ENCODE data around the gene RITA1. TPM values are rescaled to one million over a fixed set of nuclear protein-coding genes. Genes with fewer than 3 reads are reported as not detected.

Gene RITA1
- total and polyA plus RNA-seq, 2 donors (not counting 3 experiments of a cell fraction or from before 2014, with no cell fraction given): 20.7 to 21.3 TPM

GRCh38 chr12:113191227-113191626 lies 5.7 kb downstream of the RITA1 start:
- Histone ChIP-seq H3K27me3 (ENCODE audit: control insufficient read depth in 2 of 2, insufficient read depth in 2 of 2, low read length in 2 of 2) (no peaks in the 10 kb centered on the region), H2AFZ (ENCODE audit: low read depth, low read length) (no peak overlapping the region), H3K79me2 (ENCODE audit: control insufficient read depth, insufficient read depth, low read length) (peaks cover 10% of the 10 kb centered on the region), H3K36me3 (ENCODE audit: control insufficient read depth in 2 of 2, extremely low read depth in 1 of 2, insufficient read depth in 2 of 2, low read length in 2 of 2) (peaks cover 0 to 12% of the 10 kb centered on the region in 2 experiments), H3K9me1 (replicated peaks; ENCODE audit: control insufficient read depth, extremely low read depth, insufficient read depth, low read length) (no peaks in the 10 kb centered on the region), H3K27ac (ENCODE audit: insufficient read depth, low read depth, low read length) (no peak overlapping the region), H4K20me1 (replicated peaks; ENCODE audit: control insufficient read depth, extremely low read depth, insufficient read depth, low read length) (no peaks in the 10 kb centered on the region), H3K9me3 (replicated peaks; ENCODE audit: control insufficient read depth, insufficient read depth, low read length) (no peaks in the 10 kb centered on the region), H3K4me2 (ENCODE audit: insufficient read depth, low read length) (no peak overlapping the region), H3K4me1 (ENCODE audit: control insufficient read depth, extremely low read depth, insufficient read depth, low read length) (peaks cover 30% of the 10 kb centered on the region), H3K4me3 (replicated peaks in 1 of 3; ENCODE audit: insufficient read depth in 1 of 3, low read depth in 1 of 3, low read length in 3 of 3) (no peak overlapping the region), H3K9ac (replicated peaks; ENCODE audit: extremely low read depth, insufficient read depth, low read length) (no peak overlapping the region)
- DNase-seq (ENCODE audit: low read depth, low spot score) (no peak), FAIRE-seq (no peak)
- intact Hi-C loops (cut with micrococcal nuclease): no loop called here
- ChIA-PET POLR2A (no interaction called here), CTCF (interaction anchor here (1.9 kb wide), 1 partner anchor 17 kb away, joined by 5 read pairs; no protein-coding TSS in a partner anchor)
- TF ChIP-seq GATA2 (IDR thresholded peaks at IDR 0.05; ENCODE audit: insufficient read depth, insufficient read length, low read depth, low read length) (no peak), MAX (IDR thresholded peaks at IDR 0.05; ENCODE audit: insufficient read depth, insufficient read length) (no peak), MYC (IDR thresholded peaks at IDR 0.05; ENCODE audit: low read depth, low read length) (no peak), EZH2 (IDR thresholded peaks at IDR 0.05; ENCODE audit: borderline replicate concordance, low read depth, low read length, severe bottlenecking) (no peak), JUN (IDR thresholded peaks at IDR 0.05; ENCODE audit: borderline replicate concordance, insufficient read depth, insufficient read length, low read depth) (no peak), POLR2AphosphoS5 (IDR thresholded peaks at IDR 0.05; ENCODE audit: insufficient read depth, low read depth, low read length) (no peak)
- TF ChIP-seq, protein P1, sequence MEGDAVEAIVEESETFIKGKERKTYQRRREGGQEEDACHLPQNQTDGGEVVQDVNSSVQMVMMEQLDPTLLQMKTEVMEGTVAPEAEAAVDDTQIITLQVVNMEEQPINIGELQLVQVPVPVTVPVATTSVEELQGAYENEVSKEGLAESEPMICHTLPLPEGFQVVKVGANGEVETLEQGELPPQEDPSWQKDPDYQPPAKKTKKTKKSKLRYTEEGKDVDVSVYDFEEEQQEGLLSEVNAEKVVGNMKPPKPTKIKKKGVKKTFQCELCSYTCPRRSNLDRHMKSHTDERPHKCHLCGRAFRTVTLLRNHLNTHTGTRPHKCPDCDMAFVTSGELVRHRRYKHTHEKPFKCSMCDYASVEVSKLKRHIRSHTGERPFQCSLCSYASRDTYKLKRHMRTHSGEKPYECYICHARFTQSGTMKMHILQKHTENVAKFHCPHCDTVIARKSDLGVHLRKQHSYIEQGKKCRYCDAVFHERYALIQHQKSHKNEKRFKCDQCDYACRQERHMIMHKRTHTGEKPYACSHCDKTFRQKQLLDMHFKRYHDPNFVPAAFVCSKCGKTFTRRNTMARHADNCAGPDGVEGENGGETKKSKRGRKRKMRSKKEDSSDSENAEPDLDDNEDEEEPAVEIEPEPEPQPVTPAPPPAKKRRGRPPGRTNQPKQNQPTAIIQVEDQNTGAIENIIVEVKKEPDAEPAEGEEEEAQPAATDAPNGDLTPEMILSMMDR (IDR thresholded peaks at IDR 0.05; ENCODE audit: extremely low read depth in 1 of 2, insufficient read depth in 1 of 2, low read depth in 1 of 2, low read length in 2 of 2): no peak
- dilution Hi-C loops (cut with MboI; ENCODE audit: extremely low pct_ligation_motif_present, low sequenced_read_pairs): no loop called here
- no TSS peak for BruUV-seq (replicated peaks)
